Ramos (cell line): ENCODE data around the gene FOXK2.
"Not testable (repeated sequence)": the region's sequence is repeated elsewhere in the genome, so short reads cannot be mapped to it uniquely, and the experiment has no call there.

Experiments
- in situ Hi-C: fragments of 300-500 bp; cut with MboI; formaldehyde crosslinking; loops from one replicate; pipeline ENCODE4 v1.14.3; 2022; ENCODE audit warnings: low sequenced_read_pairs; ENCODE audit not compliant: unreplicated experiment

The FOXK2 gene

DNA sequence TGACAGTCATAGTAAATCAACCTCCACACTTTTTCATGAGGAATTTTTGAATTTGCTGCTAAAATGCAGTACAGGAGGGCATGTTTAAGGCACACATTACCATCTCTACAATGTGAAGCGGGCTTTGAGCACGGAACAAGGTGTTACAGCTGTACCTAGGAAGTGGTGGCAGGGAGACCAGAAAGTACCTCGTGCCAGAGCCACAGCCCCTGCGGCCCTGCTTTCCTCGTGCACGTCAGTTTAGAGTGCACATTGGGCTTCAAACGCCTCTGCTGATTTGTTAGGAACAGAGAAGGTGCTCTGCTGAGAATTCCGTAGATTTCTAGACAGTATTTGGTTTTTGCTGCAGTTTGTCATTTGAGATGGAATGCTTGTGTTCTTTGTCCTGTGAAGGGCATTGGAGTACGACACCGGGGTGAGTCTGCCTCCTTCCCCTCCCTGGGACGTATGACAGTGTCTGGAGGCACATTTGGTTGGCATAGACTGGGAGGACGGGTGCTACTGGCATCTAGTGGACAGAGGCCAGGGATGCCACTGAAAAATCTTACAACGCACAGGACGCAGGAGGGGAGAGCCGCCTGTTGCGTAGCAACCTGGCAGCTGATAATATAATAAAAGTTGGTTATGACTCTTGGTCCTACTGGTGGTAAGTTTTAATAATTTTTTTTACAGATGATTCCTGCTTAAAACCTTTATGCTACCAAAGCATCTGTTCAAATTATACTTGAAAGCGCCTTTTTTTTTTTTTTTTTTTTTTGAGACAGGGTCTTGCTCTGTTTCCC lies 9.1 kb downstream of the FOXK2 start:
- in situ Hi-C loops, result no loop called here

DNA sequence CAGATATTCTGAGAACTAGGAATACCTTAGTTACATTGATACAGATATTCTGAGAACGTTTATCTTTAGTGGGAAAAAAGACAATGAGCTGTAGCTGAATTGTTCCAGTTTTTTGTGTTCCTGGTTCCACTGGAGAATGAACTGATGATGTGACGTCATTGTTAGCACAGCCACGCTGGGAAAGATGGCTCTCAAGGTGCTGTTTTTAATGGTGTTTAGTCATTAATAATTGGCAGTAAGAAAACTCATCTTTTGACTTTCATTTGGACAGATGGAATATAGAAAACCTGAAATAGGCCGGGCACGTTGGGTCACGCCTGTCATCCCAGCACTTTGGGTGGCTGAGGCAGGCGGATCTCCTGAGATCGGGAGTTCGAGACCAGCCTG lies 10.4 kb downstream of the FOXK2 start:
- in situ Hi-C loops, result no loop called here

DNA sequence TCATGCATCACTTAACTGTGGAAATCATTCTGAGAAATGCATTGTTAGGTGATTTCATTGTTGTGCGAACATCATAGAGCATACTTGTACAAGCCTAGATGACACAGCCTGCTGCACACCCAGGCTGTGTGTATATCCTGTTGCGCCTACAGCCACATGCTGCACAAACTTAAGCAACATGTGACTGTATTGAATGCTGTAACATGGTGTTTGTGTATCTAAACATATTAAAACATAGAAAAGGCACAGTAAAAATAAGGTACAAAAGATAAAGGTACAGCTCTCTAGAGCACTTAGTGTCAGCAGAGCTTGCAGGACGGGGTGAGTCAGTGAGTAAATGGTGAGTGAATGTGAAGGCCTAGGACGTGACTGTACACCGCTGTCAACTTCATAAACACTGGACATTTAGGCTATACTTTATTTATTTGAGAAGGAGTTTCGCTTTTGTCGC lies 11.9 kb downstream of the FOXK2 start:
- in situ Hi-C loops, result no loop called here

DNA sequence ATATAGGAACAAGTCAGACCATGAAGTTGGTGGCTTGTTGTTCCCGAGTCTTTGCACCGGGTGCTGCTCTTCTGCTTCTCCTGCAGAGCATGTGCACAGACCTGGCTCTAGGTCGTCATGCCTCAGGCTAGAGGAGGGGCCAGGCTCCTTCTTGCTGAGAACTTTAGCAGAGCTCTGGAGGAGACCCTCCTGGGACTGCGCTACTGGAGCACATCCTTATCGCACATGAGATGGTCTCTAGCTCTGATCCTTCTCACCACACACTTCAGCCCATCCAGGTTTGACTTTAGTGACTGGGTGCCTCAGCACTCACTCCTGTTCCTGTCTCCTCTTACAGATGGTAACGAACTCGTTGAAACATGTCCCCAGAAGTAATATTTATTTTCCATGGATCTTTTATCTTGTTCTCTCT lies 14.9 kb downstream of the FOXK2 start:
- in situ Hi-C loops, result no loop called here

DNA sequence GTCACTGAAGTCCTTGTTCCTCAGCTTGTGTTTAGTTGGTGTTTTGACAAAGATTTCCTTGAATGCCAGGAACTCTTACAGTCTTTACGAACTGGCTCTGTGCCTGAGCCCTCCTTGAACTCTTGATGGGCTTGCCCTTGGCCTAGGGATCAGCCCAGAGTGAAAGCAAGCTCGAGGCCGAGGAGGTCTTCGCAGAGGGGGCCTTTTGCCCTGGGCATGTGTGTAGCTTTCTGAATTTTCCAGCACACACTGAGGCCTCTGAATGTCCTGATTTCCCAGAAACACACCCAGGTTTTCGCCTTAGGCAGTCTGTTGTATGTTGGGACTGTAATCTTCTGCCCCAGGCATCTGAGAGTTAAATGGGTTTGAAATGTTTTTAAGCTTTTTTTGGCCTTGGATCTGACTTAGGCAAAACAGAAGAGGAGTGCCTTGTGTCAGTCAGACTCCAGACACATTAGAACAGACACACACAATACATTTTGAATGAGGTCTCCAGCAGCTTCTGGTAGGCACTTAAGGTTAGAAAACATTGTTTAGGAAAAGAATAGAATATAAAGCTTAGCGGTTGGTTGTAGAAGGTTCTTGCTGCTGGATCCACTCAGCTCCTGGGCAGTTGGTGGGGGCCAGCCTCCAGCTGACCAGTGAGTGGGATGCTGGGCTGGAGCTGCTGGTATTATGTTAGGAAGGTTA lies 17.1 kb downstream of the FOXK2 start:
- in situ Hi-C loops, result no loop called here

DNA sequence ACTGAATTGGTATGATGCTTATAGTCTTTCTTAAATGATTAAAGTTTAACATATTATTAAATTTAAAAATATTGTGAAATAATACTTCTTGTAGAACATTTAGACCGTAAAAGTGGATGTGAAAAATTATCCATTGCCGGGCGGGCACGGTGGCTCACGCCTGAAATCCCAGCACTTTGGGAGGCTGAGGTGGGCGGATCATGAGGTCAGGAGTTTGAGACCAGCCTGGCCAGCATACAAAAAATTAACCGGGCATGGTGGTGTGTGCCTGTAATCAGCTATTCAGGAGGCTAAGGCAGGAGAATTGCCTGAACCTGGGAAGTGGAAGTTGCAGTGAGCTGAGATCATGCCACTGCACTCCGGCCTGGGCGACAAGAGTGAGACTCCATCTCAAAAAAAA lies 17.7 kb downstream of the FOXK2 start:
- in situ Hi-C loops, result not testable (repeated sequence)

DNA sequence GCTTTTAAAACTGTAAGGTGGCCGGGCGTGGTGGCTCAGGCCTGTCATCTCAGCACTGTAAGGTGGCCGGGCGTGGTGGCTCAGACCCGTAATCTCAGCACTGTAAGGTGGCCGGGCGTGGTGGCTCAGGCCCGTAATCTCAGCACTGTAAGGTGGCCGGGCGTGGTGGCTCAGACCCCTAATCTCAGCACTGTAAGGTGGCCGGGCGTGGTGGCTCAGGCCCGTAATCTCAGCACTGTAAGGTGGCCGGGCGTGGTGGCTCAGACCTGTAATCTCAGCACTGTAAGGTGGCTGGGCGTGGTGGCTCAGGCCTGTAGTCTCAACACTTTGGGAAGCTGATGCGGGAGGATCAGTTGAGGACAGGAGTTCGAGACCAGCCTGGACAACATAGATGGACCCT lies 19.5 kb downstream of the FOXK2 start:
- in situ Hi-C loops, result not testable (repeated sequence)

DNA sequence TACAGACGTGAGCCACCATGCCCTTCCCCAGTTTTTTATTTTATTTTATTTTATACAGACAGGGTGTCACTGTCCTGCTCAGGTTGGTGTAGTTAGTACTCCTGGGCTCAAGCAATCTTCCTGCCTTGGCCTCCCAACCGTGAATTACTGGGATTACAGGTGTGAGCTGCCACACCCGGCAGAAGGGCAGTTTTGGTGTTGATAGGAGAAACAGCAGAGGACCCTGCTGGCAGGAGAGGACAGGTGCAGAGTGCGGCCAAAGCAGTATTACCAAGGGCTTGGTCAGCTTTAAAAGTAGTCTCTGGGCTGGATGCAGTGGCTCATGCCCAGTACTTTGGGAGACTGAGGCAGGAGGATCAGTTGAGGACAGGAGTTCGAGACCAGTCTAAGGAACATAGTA lies 22.9 kb downstream of the FOXK2 start:
- in situ Hi-C loops, result no loop called here

DNA sequence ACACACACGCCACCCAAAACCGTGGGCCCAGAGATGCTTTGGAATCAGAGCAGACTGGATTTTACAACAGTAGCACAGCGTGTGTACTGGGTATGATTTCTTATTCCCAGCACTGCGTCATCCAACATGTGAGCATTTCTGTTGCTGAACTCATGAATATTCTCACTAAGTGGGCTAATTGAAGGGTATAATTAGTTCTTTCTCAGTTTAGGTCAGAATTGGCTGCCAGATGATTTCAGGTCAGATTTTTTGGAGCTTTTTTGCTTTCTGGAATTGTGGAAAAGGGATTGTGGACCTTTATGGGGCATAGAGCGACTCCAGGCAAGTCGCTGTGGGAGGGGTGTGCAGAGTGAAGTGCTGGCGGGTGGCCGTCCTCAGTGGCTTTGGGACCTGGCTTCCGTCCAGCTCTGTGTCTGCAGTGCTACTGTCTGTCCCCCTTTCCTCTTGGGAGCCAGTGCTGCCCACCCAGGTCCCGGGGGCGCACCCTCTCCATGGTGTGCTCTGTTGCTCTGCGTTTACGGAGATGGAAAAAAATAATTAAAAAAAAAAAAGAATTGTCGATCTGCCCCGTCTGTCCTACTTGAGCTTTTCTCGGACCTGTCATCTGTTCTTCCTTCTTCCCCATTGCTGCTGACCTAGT lies 25.0 kb downstream of the FOXK2 start:
- in situ Hi-C loops, result no loop called here

DNA sequence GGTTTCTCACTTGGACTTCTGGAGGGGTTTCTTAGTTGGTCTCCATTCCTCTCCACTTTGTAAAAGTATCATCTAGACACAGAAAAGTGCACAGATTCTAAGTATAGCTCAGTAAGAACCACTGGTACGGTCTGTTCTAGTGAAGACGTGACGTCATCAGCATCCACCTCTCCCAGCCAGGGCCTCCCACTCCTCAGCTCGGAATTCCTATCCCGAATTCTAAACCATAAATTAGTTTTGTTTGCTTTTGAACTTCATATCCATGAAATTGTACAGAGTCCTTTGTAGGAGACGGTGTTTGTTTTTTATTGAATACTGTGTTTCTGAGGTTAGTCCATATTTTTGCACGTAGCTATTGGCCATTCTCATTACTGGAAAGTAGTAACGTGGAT lies 25.5 kb downstream of the FOXK2 start:
- in situ Hi-C loops, result no loop called here

DNA sequence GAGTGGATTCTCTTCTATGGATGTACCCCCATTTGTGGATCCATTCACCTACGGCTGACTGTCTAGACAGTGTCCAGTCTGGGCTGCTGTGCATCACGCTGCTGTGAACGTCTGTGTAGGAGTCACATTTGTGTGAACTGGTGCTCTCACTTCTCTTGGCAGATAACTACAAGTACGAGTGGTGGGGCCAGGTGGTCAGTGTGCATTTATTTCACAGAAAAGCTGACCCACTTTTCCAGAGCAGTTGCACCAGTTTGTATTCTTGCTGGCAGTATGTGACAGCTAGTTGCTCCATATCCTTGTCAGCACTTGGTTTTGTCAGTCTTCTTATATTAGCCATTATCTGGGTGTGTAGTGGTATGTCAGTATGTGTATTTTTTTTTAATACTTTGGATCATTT lies 28.4 kb downstream of the FOXK2 start:
- in situ Hi-C loops, result no loop called here

DNA sequence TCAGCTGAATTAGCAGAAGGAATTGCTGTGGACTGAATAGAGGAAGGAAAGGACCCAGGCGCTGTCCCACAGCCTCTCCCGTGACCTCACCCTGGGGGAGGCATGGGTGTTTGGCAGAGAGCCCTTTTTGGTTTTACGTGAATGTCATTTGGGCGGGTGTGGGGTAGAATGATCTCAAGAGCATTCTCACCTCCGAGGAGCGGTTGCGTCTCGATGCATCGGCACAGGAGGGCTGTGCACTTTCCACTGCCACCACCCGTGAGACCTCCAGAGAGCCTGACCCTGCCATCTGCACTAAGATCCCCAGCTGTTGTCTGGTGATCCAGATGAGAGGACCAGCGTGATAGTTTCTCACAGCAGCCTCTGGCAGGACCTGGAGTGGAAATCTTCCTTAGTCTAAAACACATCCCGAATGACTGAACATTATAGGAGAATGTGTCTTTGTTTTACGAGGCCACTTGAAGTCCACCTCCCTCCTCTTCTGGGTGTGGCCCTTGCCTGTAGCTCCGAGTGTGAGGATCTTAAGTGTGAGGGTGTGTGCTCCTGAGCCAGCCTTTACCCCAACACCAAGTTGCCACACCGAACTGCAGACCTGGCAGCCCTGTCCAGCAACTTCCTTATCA lies 29.3 kb downstream of the FOXK2 start:
- in situ Hi-C loops, result no loop called here

DNA sequence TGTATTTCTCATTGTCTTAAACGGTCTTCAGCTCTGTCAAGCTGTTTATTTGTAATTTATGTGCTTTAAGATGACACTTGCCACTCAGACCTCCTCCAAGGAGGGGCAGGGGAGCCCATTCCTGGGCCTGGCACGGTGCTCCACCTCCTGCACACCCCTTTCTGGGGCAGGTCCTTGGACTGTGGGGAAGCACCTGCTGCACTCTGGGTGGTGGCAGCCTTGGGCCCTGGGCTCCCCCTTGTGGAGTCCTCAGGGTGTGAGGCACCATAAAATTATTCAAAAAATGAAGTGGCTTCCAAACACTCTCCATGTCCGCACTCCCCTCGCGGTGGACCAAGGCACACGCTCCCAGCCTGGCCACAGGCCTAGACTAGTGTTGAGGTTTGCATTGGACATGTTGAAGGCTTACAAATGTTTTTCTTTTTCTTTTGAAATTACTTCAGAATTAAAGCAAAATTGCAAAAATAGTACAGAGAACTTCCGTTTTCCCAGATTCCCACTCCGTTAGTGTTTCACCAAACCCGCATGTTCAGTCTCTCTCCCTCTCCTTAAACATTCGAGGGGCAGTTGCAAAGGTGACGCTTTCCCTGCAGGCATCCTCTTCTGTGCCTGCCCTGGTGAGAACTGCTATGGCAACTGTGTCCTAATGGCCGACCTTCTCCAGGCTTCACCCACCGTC lies 32.4 kb downstream of the FOXK2 start:
- in situ Hi-C loops, result no loop called here

DNA sequence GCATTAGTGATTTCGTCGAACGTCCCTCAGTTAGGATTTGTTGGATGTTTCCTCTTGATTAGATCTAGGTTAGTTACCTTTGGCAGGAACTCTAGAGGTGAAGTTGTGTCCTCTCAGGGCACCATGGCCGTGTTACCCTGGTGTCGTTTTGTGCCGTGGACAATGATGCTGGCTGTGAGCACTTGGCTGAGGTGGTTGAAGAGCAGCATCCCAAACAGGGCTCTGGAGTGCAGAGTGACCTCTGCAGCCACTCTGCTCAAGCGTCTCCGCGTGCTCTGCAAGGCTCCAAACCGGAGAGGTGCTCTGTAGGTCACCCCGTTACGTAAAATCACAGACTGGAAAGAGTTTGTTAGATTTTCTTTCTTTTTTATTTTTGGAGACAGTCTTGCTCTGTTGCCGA lies 33.0 kb downstream of the FOXK2 start:
- in situ Hi-C loops, result no loop called here

DNA sequence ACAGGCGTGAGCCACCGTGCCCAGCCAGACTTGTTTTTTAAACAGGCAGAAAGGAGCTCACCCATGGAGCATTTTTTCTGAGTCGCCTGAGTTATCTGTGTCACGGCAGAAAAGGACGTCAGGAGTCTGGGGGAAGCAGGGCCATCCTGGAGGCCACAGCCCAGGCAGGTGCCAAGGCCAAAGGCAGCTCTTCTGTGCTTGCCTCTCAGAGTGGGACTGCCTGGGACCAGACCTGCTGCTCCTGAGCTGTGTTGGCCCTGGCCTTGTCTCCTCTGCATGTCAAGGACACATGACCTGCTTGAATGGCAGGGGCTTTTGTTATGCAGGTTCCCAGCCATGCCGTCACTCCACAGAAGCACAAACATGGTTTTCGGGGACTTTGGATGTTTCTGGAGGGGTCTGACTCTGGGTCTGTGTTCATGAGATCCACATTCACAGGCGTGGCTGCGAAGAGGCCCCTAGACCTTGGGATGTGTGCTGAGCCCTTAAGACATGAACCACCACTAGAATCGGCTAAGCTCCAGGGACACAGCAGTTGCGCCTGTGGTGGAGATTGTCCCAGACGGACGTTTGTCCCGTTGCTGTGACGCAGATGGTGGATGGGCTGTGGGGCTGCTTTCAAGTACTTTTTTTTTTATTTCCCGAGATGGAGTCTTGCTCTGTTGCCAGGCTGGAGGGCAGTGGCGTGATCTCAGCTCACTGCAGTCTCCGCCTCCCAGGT lies 33.8 kb downstream of the FOXK2 start:
- in situ Hi-C loops, result no loop called here

DNA sequence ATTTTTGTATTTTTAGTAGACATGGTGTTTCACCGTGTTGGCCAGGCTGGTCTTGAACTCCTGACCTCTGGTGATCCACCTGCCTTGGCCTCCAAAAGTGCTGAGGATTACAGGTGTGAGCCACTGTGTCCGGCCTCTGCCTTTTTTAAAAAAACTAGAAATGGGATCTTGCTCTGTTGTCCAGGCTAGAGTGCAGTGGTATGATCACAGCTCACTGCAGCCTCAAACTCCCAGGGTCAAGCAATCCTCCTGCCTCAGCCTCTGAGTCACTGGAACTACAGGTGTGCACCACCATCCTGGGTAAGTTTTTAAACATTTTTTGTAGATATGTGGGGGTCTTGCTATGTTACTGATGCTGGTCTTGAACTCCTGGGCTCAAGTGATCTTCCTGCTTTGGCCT lies 38.0 kb downstream of the FOXK2 start:
- in situ Hi-C loops, result loop anchor here (5.0 kb wide), 1 partner anchor 205 kb away; no protein-coding TSS in a partner anchor

DNA sequence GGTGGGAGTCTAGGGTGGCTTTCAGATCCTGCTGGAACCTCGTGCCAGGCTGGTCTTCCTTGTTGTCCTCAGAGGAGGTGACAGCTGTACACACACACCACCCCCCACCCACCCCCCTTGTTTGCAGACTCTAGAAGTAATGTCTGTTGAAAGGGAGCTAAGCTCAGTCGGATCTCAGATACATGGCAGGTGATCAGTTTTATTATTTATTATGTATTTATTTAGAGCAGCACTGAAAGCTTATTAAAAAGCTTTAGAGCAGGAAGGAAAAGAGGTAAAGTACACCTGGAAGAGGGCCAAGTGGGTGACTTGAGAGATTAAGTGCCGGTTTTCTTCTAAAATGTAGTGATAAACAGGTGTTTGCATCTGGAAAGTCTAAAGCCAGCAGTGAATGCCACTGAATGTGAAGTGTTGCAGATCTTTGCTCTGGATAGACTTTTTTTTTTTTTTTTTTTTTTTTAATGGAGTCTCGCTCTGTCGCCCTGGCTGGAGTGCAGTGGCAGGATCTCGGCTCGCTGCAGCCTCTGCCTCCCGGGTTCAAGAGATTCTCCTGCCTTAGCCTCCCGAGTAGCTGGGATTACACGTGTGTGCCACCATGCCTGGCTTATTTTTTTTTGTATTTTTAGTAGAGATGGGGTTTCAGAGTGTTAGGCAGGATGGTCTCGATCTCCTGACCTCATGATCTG lies 40.2 kb downstream of the FOXK2 start:
- in situ Hi-C loops, result loop anchor here (5.0 kb wide), 1 partner anchor 207 kb away; no protein-coding TSS in a partner anchor

DNA sequence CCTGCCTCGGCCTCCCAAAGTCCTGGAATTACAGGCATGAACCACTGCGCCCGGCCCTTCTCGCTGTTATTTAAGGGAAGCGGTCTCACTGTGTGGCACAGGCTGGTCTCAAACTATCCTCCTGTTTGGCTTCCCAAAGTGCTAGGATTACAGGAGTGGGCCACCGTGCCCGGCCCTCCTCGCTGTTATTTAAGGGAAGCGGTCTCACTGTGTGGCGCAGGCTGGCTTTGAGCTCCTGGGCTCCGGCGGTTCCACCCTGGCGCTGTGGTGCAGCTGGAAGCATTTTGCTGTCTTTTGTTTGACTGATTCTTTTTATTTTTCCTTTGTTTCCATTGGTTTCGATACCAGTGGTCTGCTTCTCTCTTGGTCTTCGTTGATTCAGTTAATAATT lies 40.7 kb downstream of the FOXK2 start:
- in situ Hi-C loops, result no loop called here

DNA sequence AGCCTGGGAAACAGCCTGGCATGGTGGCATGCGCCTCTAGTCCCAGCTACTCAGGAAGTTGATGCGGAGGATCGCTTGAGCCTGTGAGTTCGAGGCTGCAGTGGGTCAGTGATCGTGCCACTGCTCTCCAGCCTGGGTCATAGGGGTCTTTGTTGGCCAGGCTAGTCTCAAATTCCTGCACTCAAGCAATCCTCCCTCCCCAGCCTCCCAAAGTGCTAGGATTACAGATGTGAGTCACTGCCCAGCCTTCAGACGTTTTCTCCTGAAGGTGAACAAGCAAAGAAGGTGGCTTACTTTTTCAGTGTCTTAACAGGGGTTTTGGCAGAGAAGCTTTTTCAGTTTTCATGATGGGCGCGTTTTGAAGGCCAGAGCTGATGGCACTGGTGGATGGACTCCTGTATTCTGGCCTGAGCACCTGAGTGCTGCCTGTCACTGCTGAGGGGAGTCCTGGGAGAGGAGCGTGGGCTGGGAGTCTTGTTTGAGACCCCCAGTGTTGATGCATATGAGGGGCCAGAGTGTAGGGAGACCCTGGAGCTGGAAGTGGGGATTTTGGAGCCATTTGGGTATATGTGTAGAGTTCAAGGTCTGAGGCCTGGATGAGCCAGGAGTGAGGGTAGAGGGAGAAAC lies 41.4 kb downstream of the FOXK2 start:
- in situ Hi-C loops, result no loop called here
